HG02970 (cell line): ENCODE results near the gene CCT7.

Source experiments
- ATAC-seq: cut with Tn5 transposase; IDR thresholded peaks from one replicate; pipeline ENCODE4 v1.9.1; 2021; ENCODE audit warnings: mild to moderate bottlenecking, moderate library complexity, moderate number of reproducible peaks; ENCODE audit not compliant: unreplicated experiment, low FRiP score

CCT7 gene

GRCh38 chr2:73291461-73292315 is 57.6 kb downstream of the CCT7 start:
- ATAC-seq: no peak

GRCh38 chr2:73292316-73292905 is 58.3 kb downstream of the CCT7 start:
- ATAC-seq: no peak

- ATAC-seq: no peak
Measured at GRCh38 chr2:73292906-73293533, 58.9 kb downstream of the CCT7 start.

- peak; percentile 87 for ATAC-seq
Measured at GRCh38 chr2:73293534-73294171, 59.5 kb downstream of the CCT7 start, which contains the start of gene EGR4. Gene EGR4, minus strand, starts transcription at chr2:73293548. Its CDS starts 231 bp downstream, at chr2:73293317.

- no peak for ATAC-seq
Measured at GRCh38 chr2:73294239-73294638, 60.1 kb downstream of the CCT7 start.

- ATAC-seq: no peak
Measured at GRCh38 chr2:73295751-73296400, 61.8 kb downstream of the CCT7 start.

- no peak for ATAC-seq
Measured at GRCh38 chr2:73297151-73297559, 63.0 kb downstream of the CCT7 start.

- ATAC-seq: no peak
Measured at GRCh38 chr2:73297586-73297985, 63.5 kb downstream of the CCT7 start.

- ATAC-seq: no peak
Measured at GRCh38 chr2:73300926-73301325, 66.8 kb downstream of the CCT7 start.

GRCh38 chr2:73301636-73302035 is 67.5 kb downstream of the CCT7 start:
- no peak for ATAC-seq
